Stimulated activated CD4-positive, alpha-beta T cell treated with anti-CD3 and anti-CD28 coated beads, Interleukin-12 subunit alpha, Interleukin-12 subunit beta, amount 100 ng/mL, for 24 hours (primary cell): ENCODE results near the gene LGALS9.
"Not testable (repeated sequence)": the region's sequence is repeated elsewhere in the genome, so short reads cannot be mapped to it uniquely, and the experiment has no call there.

Experiments used
- DNase-seq, 2 experiments: peaks; one replicate each; pipeline ENCODE4 v3.0.0-alpha.2; 2020; ENCODE audit warnings: low read depth in 2 of 2

The LGALS9 gene

DNA sequence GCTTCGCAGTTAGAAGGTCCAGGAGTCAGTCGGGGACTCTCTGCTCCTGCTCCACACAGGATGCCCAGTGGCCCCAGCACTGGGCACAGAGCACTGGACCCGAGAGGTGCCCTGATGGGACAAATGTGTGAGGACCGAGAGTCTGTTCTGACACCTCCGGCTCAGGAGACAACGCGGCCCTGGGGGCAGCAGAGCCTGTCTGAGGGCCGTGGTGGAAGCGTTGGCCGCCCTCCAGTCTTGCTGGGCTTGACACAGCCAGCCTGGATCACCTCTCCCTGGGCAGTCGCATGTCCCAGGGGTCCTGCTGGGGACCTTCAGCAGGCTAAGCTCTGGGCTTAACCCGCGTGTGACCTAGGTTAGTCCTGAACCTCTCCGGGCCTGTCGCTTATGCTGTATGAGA, 23.1 kb downstream of the LGALS9 start:
- DNase-seq, result no peak

DNA sequence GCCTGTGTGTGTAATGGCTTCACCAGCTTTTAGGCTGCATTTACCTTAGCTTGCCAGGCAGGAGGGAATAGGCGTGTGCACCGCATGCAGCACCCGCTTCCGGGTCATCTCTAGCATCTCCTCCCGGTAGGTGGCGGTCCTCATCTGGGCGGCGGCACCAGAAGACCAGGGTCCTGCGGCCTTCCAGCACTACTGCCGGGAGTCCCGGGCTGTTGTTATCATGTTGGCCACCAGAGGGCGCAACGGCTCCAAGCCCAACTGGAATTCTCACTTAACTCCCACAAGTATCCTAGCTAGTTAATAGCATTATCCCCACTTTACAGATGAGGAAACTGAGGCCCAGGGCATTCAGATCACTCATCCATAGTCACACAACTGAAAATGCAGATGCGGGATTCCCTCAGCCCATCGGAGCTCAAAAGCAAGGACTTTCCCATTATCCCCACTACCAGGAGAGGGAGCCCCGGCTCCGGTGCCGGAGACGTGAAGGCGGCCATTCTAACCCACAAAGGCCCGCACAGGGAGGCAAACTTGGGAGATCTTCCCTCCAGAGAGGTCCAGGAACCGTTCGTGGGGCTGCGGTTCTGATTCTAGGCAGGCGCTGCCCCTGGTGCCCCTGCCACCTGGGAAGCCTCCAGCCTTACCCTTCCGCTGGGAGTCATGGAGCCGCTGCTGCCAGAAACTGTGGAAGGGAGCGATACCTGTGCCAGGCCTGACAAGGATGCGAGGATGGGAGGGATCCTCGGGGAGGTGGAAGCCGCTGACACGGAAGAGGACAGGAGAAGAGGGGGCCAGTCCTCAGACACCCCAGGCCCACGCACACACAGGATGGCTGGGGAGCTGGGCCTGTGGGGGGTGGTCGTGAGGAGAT, 23.9 kb downstream of the LGALS9 start:
- DNase-seq, result peak; percentile 33 to 74

DNA sequence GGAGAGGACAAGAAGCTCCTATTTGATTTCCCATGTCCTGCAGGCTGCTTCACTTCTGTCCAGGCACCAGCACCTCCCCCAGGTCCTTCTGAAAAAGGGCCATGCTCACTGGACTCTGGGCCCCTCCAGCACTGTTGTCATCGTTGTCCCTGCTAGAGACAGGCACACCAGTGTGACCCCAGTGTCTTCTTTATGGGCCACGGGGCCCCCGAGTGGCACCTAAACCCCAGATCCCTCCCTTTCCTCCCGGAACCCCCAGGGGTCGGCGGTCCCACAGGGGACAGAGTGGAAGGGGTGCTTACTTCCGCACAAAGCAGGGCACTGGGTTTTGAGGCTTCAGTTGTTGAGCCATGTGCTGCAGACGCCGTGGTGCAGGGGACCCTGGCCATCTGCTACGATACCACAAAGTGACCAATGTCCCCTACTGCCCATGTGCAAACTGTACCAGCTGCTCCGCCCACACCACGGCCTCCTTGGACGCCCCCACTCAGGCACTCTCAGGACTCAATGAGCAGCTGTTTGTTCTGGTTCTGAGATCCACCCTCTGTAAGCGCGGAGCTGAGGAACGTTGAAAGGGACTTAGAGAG, 24.6 kb downstream of the LGALS9 start:
- not testable (repeated sequence) for DNase-seq

DNA sequence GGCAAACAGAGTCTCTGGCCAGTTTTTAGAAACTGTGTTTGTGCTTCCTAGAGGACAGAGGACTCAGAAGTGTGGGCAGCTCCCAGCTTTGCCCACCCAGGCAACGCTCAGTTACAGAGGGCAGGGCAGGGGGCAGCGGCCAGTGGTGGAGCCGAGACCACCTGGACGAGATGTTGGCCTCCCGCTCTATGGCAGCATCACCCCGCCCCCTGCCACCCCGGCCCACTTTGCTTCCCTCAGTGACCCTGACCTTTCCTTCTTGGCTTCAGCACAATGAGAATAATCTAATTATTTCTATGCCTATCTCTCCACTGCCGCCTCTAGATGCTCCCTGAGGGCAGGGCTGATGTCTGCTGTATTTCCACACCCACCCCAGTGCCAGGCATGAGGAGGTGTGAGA, 25.6 kb downstream of the LGALS9 start:
- not testable (repeated sequence) for DNase-seq

DNA sequence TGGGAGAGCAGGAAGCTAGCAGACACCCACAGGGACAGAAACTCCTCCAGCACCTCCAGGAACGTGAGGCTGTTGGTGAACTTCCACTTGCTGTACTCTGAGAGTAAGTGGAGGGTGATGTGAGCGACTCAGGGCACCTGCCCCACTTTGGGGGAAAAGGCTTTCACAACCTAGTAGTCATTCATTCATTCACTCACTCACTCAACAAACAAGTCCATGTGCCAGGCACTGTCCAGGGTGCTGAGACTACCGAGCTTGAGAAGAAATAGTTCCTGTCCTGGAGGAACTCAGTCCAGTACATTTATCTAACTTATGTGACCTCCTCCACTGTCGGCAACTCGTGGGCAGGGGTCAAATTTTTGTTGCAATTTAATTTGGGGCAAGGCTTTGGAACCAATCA, 26.6 kb downstream of the LGALS9 start:
- DNase-seq, result no peak

DNA sequence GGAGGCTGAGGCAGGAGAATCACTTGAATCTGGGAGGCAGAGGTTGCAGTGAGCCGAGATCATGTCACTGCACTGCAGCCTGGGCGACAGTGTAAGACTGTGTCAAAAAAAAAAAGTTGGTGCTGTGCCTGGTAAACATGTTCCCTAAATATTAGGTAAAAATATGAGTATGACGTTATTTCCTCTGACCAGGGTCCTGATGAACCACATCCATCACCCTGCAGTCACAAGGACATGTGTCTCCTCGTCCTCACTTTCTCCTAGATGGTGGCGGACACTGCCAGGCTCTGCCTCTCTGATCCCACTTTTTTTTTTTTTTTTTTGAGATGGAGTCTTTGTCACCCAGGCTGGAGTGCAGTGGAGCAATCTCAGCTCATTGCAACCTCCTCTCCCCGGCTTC, 28.7 kb downstream of the LGALS9 start:
- DNase-seq, result no peak

DNA sequence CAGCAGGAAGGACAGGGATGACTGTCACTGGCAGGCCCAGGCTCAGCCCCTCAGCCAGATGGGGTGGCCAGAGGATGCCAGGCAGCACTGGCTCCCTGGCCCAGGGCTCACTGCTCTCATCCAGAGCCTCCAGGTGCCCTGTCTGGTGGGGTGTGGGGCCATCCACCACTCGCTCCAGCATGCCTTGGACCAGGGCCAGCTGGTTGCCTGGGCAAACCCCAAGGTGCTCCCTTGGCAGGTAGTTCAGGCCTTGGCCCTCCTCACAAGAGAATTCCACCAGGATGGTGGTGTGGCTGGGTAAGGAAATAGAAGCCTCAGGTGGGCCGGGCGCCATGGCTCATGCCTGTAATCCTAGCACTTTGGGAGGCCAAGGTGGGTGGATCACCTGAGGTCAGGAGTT, 29.4 kb downstream of the LGALS9 start:
- DNase-seq, result no peak

DNA sequence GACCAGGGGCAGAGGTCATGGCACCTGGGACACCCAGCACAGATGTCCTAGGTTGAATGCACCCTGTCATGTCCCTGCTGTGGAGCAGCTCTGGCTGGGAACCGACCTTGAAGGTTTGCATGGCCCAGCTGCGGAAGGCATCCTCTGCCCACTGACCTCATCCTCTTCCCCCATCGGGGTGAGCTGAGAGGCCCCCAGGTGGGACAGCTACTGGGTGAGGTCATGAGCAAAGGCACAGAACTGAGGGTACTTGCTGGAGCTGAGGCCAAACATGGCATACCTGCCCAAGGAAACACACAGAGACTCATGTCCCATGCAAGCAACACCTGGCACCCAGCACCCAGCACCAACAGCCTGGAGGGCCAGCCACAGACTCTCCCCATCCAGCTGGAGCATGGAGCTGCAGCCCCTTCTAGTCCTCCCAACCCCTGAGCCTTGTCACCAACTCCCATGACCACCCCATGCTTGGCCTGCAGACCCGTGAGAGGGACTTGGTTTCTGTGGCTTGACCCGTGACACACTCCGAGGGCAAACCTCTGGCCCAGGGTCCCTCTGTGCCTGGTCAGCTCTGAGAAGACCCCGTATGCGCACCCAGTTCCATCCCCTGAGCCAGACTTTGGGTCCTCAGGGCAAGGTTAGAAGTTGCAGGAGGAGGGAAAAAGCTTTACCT, 33.1 kb downstream of the LGALS9 start:
- no peak for DNase-seq

DNA sequence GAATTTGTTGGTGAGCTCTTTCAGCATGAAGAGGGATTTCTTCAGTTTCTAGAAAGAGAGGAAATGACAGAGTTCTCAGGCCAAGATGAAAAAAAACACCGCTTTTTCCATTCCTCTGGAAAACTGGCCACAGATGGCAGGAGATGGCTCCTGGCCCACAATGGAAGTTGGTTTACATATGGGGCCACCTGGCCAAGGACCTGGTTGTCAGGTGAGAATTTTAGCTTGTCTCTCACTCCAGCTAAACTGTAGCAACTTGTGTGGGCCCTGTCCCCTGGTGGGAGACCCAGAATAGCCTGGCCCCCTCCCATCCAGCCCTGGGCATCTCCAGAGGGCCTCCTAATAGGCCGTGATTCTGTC, 33.6 kb downstream of the LGALS9 start:
- no peak for DNase-seq

DNA sequence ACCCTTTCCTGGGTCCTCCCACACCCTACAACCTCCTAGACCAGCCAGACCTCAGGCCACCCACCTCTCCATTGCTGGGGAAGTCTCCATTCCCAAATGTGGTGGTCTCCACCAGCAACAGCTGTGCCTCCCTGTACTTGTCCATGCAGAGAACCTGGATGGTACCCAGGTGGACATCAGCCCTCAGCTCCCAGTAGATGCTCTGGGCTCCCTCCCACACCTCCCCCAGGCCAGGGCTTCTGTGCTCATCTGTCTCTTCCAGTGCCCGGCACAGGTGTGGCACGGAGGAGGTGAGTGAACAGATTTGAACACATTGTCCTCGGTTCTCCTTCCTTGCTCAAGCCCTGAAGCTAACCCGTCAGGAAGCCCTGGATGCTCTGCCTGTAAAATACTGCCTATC, 34.6 kb downstream of the LGALS9 start:
- DNase-seq, result no peak

DNA sequence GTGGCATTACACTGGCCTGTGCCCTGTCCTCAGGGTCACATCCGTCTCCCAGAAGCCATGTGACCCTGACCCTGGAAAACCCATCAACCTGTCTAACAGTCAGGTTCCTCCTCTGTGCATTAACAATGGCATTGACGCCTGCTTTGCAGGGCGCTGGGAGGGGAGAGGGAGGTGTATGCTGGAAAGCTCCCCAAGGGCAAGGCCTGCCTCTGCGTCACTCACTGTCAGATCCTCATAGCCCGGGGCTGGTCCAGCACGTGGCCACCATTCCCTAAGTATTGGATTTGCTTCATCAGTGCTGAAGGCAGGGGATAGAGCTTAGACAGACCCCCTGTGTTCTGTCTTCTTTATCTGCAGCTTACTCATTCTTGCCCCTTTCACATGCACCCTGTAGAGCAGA, 35.3 kb downstream of the LGALS9 start:
- DNase-seq, result not testable (repeated sequence)

DNA sequence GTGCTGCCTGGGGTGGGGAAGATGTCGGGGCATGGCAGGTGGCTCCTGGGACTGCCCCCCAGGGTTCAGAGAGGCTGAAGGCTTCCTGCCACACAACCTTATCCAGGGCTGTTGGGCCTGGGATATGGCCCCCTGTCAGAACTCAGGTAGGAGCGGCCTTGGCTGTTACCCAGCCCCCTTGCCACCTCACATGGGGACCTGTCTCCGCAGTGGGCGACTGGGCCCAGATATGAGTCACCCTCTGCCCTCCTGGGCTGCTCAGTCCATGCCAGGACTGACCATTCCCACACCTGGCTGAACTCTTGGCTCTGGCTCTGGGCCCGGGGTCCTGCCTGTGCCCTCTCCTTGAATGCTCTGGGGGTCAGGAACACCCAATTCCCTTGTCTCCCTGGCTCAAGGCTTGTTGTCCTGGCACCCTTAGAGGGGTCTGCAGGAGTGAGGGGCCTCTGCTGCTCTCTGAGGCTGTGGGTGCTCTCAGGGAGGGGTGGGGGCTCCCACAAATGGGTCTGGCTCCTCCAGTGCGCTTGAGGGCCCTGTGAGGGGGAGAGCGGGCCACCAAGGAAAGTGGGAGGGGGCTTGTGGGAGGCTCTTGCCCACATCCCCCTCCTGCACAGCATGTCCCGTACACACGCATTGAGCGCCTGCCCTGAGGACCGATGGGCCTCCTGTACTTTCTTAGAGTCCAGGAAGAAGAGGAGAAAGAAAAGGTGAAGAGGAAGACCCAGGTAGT, 36.0 kb downstream of the LGALS9 start:
- DNase-seq, result no peak

DNA sequence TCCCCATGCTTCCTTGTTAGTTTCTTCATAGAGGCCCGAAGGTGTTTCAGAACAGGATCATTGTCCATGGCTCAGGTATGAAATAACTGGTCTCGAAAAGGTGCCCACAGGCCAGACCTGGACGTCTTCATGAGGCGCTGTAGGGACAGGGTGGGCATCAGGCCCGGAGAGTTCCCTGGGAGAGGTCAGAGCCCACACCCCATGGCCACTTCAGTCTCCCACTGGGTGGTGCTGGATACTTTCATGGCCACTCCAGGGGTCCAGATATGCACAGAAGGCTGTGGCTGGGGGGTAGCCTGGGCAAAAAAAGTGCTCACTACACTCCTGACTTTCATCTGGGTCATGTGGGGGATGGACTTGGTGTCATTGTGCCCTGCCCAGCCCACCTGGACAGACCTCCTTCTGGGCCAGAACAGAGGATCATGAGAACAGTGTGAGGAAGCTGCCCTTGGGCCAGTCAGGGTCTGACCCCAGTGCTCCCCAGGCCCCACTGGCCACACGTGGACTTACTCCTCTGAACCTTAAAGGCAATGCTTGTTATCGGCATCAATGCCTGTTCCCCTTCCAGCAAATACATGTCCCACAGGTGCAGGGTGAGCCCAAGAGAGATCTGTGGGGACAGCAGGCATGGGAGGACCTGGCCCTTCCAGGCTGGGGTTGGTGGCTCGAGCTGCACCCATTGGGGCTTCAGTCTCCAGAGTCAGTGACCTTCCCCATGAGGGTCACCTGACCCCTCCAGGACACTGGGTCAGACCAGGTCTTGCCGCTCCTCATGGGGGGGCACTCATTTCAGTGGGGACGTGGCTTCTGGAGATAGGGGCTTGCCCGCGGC, 36.9 kb downstream of the LGALS9 start:
- no peak for DNase-seq

DNA sequence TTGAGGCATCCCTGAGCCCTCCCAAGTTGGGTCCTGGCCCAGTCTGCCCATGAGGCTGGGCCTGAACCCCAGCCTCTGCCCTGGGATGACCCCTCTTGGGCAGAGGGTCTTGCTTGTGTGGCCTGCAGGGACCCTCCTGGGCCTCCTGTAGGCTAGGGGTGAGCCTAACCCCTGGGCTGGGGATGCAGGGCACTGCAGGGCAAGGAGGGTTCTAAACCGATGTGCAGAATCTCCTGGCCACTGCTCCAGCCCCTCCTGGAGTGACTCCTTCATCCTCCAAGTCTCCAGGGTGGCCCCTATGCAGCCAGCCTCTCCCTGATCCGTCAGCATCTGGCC, 37.5 kb downstream of the LGALS9 start:
- DNase-seq, result no peak

DNA sequence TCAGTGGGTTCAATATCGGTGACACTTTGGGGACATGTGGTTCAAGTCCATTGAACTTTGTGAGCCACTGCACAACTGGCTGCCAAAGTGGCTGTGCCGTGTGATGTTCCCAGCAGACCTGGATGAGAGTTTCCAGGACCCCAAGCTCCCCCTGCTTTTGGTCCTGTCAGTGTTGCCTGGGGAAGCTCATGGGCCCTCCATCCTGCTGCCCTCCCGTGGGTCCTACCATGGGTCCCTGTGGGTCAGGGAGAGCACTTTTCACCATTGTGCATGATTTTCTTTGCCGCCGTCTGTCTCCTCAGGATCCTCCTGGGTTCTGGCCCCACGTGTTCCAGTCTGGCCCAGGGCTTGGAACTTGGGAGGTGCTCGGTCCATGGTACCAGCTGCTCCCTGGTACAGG, 38.1 kb downstream of the LGALS9 start:
- no peak for DNase-seq

DNA sequence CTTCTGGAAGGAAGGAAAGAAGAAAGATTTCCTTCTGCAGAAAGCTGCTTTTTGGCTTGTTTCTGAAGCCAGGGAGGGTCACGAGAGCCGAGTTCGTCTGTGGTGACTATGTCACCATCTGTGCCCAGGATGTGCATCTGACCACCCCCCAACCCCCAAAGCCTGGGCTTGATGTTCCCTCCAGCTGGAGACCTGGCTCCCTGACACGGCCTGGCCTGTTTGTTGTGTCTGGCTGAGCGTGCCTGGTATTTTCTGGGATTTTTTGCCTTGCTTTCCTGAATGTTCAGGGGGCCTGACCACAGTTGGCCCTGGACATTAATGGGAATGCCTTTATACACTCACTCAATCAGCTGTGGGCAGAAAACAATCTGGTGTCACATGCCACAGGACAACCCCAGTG, 38.9 kb downstream of the LGALS9 start:
- DNase-seq, result no peak

DNA sequence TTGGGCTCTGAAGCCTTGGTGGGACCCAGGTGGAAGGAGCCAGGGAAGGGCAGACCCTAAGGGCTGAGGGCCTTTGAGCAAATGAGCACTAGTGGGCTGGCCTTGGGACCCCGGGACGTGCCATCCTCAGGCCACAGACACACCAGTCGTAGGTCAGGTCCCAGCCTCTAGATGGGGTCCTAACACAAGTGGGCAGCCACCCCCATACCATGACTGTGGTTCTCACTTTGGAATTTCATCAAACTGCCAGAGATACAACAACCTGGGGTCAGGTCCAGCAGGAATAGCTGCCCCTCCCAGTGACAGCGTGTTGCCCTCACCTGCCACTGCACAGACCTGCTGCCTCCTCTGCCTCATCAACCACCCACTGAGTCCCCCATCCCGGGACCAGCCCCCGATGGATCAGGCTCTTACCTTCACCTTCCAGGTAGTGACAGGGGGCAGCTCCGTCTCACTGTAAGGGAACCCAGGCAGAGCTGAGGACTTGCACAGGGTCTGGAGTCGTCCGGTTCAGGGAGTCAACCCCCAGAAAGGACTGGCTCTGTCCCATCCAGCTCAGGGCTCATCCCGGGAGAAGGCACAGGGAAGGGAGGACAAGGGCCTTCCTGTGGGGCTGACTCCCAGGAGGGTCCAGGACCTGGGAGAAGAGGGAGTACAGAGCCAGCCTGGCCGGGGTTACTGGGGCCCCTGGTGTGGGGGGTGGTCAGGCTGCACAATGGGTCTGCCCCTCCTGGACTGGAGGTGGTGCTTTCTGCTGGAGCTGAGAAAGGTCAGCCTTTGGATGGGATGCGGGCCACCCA, 40.0 kb downstream of the LGALS9 start:
- DNase-seq, result no peak

DNA sequence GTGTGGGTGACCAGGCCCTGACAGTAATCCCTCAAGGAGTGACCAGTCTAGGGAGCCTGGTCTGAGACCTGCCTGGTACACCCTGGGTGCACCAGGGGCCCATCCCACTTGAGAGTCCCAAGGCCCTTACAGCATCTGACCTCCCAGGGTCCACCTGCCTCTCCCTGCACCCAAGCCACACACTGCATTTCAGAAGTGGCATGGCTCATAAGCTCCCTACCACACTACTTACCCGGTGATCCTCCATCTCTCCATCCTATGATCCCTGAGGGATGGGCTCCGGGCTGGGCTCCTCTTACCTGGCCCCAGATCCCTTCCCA, 40.6 kb downstream of the LGALS9 start:
- DNase-seq, result no peak

DNA sequence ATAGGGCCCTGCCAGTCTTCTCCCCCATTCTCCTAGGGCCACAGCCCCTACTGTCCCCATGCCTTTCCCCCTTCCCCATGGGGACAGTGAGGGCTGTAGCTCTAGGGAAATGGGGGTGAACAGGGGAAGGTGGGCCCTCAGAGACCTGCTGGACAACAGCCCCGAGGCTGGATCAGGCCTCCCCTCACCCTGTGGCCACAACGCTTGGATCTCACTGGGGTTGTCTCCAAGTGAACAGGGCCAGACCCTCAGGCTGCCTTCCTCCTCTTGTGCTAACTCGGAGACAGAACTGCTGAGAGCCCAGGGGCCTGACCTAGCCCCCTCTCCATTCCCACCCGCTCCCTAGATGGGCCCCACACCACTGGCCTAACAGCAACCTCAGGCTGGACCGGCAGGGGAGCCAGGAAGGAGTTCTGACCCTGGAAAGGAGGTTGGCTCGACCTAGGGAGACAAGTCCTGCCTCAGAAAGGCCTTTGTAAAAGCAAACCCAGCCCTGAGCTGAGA, 41.0 kb downstream of the LGALS9 start:
- DNase-seq, result not testable (repeated sequence)

DNA sequence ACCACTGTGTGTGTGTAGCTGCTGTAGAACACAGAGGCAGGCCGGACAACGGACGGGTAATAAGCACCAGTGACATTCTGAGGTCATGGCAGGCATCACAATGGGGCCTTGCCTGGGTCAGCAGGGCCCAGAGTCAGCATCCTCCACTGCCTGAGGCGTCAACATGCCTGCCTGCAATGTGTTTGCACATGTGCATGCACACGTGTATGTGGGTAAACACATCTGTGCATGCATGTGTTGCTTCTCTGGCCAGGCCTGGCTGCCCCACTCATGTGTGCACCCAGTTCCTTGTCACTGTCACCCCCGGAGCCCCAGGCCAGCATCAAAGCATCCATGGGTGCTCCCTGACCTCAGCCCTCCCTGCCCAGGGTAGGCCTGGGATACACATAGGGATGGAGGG, 43.3 kb downstream of the LGALS9 start:
- no peak for DNase-seq

DNA sequence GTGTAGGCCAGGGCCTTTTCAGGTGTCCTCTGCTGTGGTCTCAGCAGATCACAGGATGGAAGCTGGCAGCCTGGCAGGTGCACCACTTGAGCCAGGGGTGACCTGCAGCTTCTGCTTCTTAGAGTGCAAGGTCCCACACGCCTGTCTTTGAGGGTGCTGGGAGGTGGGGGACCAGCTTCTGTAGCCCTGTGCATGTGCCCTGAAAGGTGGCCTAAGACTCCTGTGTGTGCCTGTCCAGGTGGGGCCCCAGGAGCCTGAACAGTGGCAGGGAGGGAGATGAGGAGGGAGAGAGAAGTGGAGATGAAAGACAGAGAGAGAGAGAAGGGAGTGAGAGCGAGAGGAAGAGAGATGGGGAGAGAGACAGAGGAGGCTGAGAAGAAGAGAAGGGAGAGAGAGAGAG, 46.2 kb downstream of the LGALS9 start:
- DNase-seq, result no peak
